GM23338 (cell line): Measurements from ENCODE around the gene ADTRP. TPM values are rescaled to one million over a fixed set of nuclear protein-coding genes. Genes with fewer than 3 reads are reported as not detected.

Experiments
- CREB1 ChIP-seq: fragments of 250-450 bp; sonication (Bioruptor Pico); IDR thresholded peaks from 2 replicates; pipeline ENCODE4 v1.5.0; 2020; ENCODE audit warnings: low read depth, mild to moderate bottlenecking, moderate library complexity
- CTCF ChIP-seq, 2 experiments: fragments of 200-600 bp in 1 of 2; sonication (generic) in 1 of 2; conservative IDR thresholded peaks; 2 replicates each; pipeline versions ENCODE4 v1.5.1 to v1.6.1; 2016 to 2017; ENCODE audit warnings: antibody characterized with exemption in 2 of 2, low read depth in 2 of 2, mild to moderate bottlenecking in 2 of 2, moderate library complexity in 1 of 2
- ETS1 ChIP-seq: IDR thresholded peaks from 2 replicates; pipeline ENCODE4 v1.6.1; 2016; ENCODE audit warnings: antibody characterized with exemption
- EZH2 ChIP-seq: fragments of 200-600 bp; sonication (generic); IDR thresholded peaks from one replicate; pipeline ENCODE4 v1.8.0; 2017; ENCODE audit warnings: antibody characterized with exemption, mild to moderate bottlenecking, low read depth; ENCODE audit not compliant: unreplicated experiment
- EZH2phosphoT487 ChIP-seq: fragments of 200-600 bp; sonication (generic); IDR thresholded peaks from one replicate; pipeline ENCODE4 v1.8.1; 2018; ENCODE audit warnings: antibody characterized with exemption; ENCODE audit not compliant: unreplicated experiment
- JUNB ChIP-seq: IDR thresholded peaks from one replicate; pipeline ENCODE4 v1.6.1; 2016; ENCODE audit warnings: antibody characterized with exemption; ENCODE audit not compliant: unreplicated experiment
- POLR2AphosphoS5 ChIP-seq: IDR thresholded peaks from 2 replicates; pipeline ENCODE4 v1.6.1; 2016; ENCODE audit warnings: antibody characterized with exemption, low read depth
- ZNF114 ChIP-seq: fragments of 250-450 bp; sonication (Bioruptor Pico); IDR thresholded peaks from 2 replicates; pipeline ENCODE4 v1.5.0; 2020; ENCODE audit warnings: mild to moderate bottlenecking, moderate library complexity
- ZNF331 ChIP-seq: fragments of 250-450 bp; sonication (Bioruptor Pico); IDR thresholded peaks from 2 replicates; pipeline ENCODE4 v1.5.0; 2020; ENCODE audit warnings: low read depth, mild to moderate bottlenecking, moderate library complexity
- ZNF462 ChIP-seq: fragments of 250-450 bp; sonication (Bioruptor Pico); IDR thresholded peaks from 2 replicates; pipeline ENCODE4 v1.5.0; 2020; ENCODE audit warnings: mild to moderate bottlenecking, moderate library complexity
- polyA plus RNA-seq: library from polyadenylated mRNA; unstranded; fragments of >200 nt; fragmentation: Nextera tagmentation; extraction: Ambion mirVana; gene quantifications from 2 replicates; pipeline ENCODE4 v1.2.1, GENCODE V29; 2016
- total RNA-seq: library from RNA; depleted of rRNA; stranded (reverse); fragments of >200 nt; shearing (Covaris generic); gene quantifications from 2 replicates; pipeline ENCODE4 v1.2.3, GENCODE V29; 2014

ADTRP gene
- total and polyA plus RNA-seq, 2 experiments from 2014 or later, result not detected

- TF ChIP-seq ZNF462 (no peak), POLR2AphosphoS5 (no peak), EZH2 (no peak), JUNB (no peak), ETS1 (no peak), ZNF331 (CRISPR knock-in tag) (no peak), ZNF114 (CRISPR knock-in tag) (no peak), EZH2phosphoT487 (no peak), CTCF (conservative IDR thresholded peaks at IDR 0.05; ENCODE audit: low read depth in 2 of 2) (no peak), CREB1 (CRISPR knock-in tag) (no peak)
Measured at GRCh38 chr6:11718031-11718430, 60.6 kb downstream of the ADTRP start (continued).
